Endothelial cell of umbilical vein (primary cell): ENCODE data around the gene SRGAP3. TPM values are rescaled to one million over a fixed set of nuclear protein-coding genes. Genes with fewer than 3 reads are reported as not detected.

Experiments used
- BruUV-seq: library from RNA; stranded (reverse); fragments of 400-500 nt; replicated peaks from 2 replicates; lab custom pipeline; 2021; lab: Mats Ljungman, UMichigan
- CTCF ChIA-PET: fragments of 300-600, 350-600 bp; sonication (Branson Sonifier 250); formaldehyde crosslinking; loops from one replicate; lab custom pipeline; 2021; ENCODE audit warnings: antibody characterized with exemption, inconsistent platforms; lab: Charles Lee
- POLR2A ChIA-PET: fragments of 300-600, 350-600 bp; sonication (Branson Sonifier 250); formaldehyde crosslinking; loops from one replicate; lab custom pipeline; 2021; ENCODE audit warnings: antibody characterized with exemption, inconsistent platforms; lab: Charles Lee
- DNase-seq: peaks from one replicate; pipeline ENCODE4 v3.0.0-alpha.2; 2011; ENCODE audit warnings: low read depth, low spot score
- FAIRE-seq: peaks from 2 replicates; lab custom pipeline; 2011; peaks lifted over from hg19 to GRCh38; lab: Jason Lieb, UNC
- H2AFZ ChIP-seq: 2 replicates; pipeline ENCODE4 v1.6.0; 2012; ENCODE audit warnings: low read depth, low read length, control low read depth, inconsistent platforms
- H3K27ac ChIP-seq: 2 replicates; pipeline ENCODE4 v1.5.1; 2011; ENCODE audit warnings: low read depth, mild to moderate bottlenecking, control low read depth, low read length, moderate library complexity; ENCODE audit not compliant: insufficient read depth
- H3K27me3 ChIP-seq, 2 experiments: 2 replicates each; pipeline versions ENCODE4 v1.6.0 to v1.6.1; 2011; ENCODE audit warnings: low read length in 2 of 2, mixed read lengths in 1 of 2; ENCODE audit not compliant: control insufficient read depth in 2 of 2, insufficient read depth in 2 of 2
- H3K36me3 ChIP-seq, 2 experiments: 2 replicates in 1 of 2; 3 replicates in 1 of 2; pipeline ENCODE4 v1.5.1; 2011; ENCODE audit warnings: low read length in 2 of 2, mild to moderate bottlenecking in 1 of 2, moderate library complexity in 1 of 2; ENCODE audit not compliant: control insufficient read depth in 2 of 2, insufficient read depth in 2 of 2; ENCODE audit errors: extremely low read depth in 1 of 2
- H3K4me1 ChIP-seq: 3 replicates; pipeline ENCODE4 v1.5.1; 2011; ENCODE audit warnings: mild to moderate bottlenecking, low read length; ENCODE audit not compliant: control insufficient read depth, insufficient read depth; ENCODE audit errors: extremely low read depth
- H3K4me2 ChIP-seq: 2 replicates; pipeline ENCODE4 v1.6.1; 2011; ENCODE audit warnings: low read length, control low read depth, mixed read lengths; ENCODE audit not compliant: insufficient read depth
- H3K4me3 ChIP-seq, 3 experiments: fragments of 200-600 bp in 1 of 3; sonication (generic), shearing (Covaris generic) in 1 of 3; replicated peaks in 1 of 3; 2 replicates each; pipeline ENCODE4 v1.5.1; 2011 to 2016; ENCODE audit warnings: control low read depth in 3 of 3, low read length in 3 of 3, mild to moderate bottlenecking in 2 of 3, inconsistent platforms in 1 of 3, low read depth in 1 of 3, moderate library complexity in 1 of 3; ENCODE audit not compliant: insufficient read depth in 1 of 3
- H3K79me2 ChIP-seq: 2 replicates; pipeline ENCODE4 v1.6.0; 2012; ENCODE audit warnings: low read length, inconsistent platforms; ENCODE audit not compliant: control insufficient read depth, insufficient read depth
- H3K9ac ChIP-seq: replicated peaks from 2 replicates; pipeline ENCODE3; 2011; ENCODE audit warnings: low read length, control low read depth; ENCODE audit not compliant: insufficient read depth; ENCODE audit errors: extremely low read depth
- H3K9me1 ChIP-seq: replicated peaks from 3 replicates; pipeline ENCODE4 v1.6.0; 2011; ENCODE audit warnings: mild to moderate bottlenecking, low read length; ENCODE audit not compliant: control insufficient read depth, insufficient read depth; ENCODE audit errors: extremely low read depth
- H3K9me3 ChIP-seq: replicated peaks from 2 replicates; pipeline ENCODE4 v1.5.1; 2012; ENCODE audit warnings: low read length, inconsistent platforms; ENCODE audit not compliant: control insufficient read depth, insufficient read depth
- H4K20me1 ChIP-seq: replicated peaks from 2 replicates; pipeline ENCODE3; 2011; ENCODE audit warnings: mild to moderate bottlenecking, low read length; ENCODE audit not compliant: control insufficient read depth, insufficient read depth; ENCODE audit errors: extremely low read depth
- EZH2 ChIP-seq: IDR thresholded peaks from 2 replicates; pipeline ENCODE4 v1.6.1; 2012; ENCODE audit warnings: borderline replicate concordance, low read depth, mild to moderate bottlenecking, moderate library complexity, low read length, inconsistent platforms; ENCODE audit not compliant: severe bottlenecking
- FOS ChIP-seq: IDR thresholded peaks from 2 replicates; pipeline ENCODE4 v1.6.1; 2011; ENCODE audit warnings: mild to moderate bottlenecking, low read length, moderate library complexity, borderline replicate concordance; ENCODE audit not compliant: insufficient read depth
- POLR2AphosphoS5 ChIP-seq: IDR thresholded peaks from 2 replicates; pipeline ENCODE4 v1.6.1; 2012; ENCODE audit warnings: low read depth, mild to moderate bottlenecking, control low read depth, low read length, moderate library complexity; ENCODE audit not compliant: insufficient read depth
- dilution Hi-C: fragments of 300-500 bp; cut with MboI; formaldehyde crosslinking; loops from one replicate; pipeline ENCODE4 v1.15.0; 2019; ENCODE audit warnings: low sequenced_read_pairs; ENCODE audit not compliant: extremely low pct_ligation_motif_present
- intact Hi-C: fragments of 100-400 bp; cut with micrococcal nuclease; formaldehyde crosslinking; loops from one replicate; pipeline ENCODE4 v1.10.0; 2022
- polyA plus RNA-seq, 4 experiments: library from polyadenylated mRNA; depleted of rRNA in 3 of 4; stranded (reverse) in 3 of 4; unstranded in 1 of 4; fragments of >200 nt; gene quantifications; 2 replicates each; pipeline versions ENCODE4 v1.2.1 to v1.2.3, GENCODE V29; 2011 to 2012; ENCODE audit warnings: missing spikeins in 1 of 4
- total RNA-seq: library from RNA; stranded (reverse); gene quantifications from 2 replicates; pipeline ENCODE4 v1.2.3, GENCODE V29; 2021

Gene SRGAP3
- total and polyA plus RNA-seq, 2 donors (not counting 3 experiments of a cell fraction or from before 2014, with no cell fraction given) = 0.06 TPM; not detected in 1

- no peak for FAIRE-seq
These were observed 79.2 kb downstream of the SRGAP3 start for GRCh38 chr3:9169956-9170850.

GRCh38 chr3:9169326-9169725 lies 80.1 kb downstream of the SRGAP3 start:
- ChIA-PET POLR2A (no interaction called here), CTCF (no interaction called here)
- Histone ChIP-seq H2AFZ (no peak overlapping the region), H3K27me3 (no peaks in the 10 kb centered on the region), H3K4me3 (no peak overlapping the region), H4K20me1 (no peaks in the 10 kb centered on the region), H3K79me2 (no peaks in the 10 kb centered on the region), H3K27ac (no peak overlapping the region), H3K9me1 (no peaks in the 10 kb centered on the region), H3K9me3 (no peaks in the 10 kb centered on the region), H3K36me3 (no peaks in the 10 kb centered on the region), H3K9ac (no peak overlapping the region), H3K4me2 (no peak overlapping the region), H3K4me1 (no peaks in the 10 kb centered on the region)
- TF ChIP-seq FOS = no peak
- no TSS peak for BruUV-seq
- DNase-seq = no peak
- dilution Hi-C loops = no loop called here
- no peak for FAIRE-seq
- intact Hi-C loops = no loop called here

More at GRCh38 chr3:9169956-9170850, 79.2 kb downstream of the SRGAP3 start:
- no peaks in the 10 kb centered on the region for H3K9me3 ChIP-seq
- DNase-seq = no peak
- H3K36me3 ChIP-seq = no peaks in the 10 kb centered on the region
- intact Hi-C loops = no loop called here
- H3K9ac ChIP-seq = no peak overlapping the region
- ChIA-PET POLR2A (no interaction called here), CTCF (no interaction called here)
- dilution Hi-C loops = no loop called here
- BruUV-seq = no TSS peak
- H3K9me1 ChIP-seq = no peaks in the 10 kb centered on the region
- no peaks in the 10 kb centered on the region for H4K20me1 ChIP-seq
- H3K4me1 ChIP-seq = no peaks in the 10 kb centered on the region
- no peak overlapping the region for H3K4me3 ChIP-seq
- H2AFZ ChIP-seq = no peak overlapping the region
- H3K27me3 ChIP-seq = no peaks in the 10 kb centered on the region
- no peak overlapping the region for H3K4me2 ChIP-seq
- TF ChIP-seq FOS (no peak), POLR2AphosphoS5 (no peak), EZH2 (no peak)
- no peak overlapping the region for H3K27ac ChIP-seq
- no peaks in the 10 kb centered on the region for H3K79me2 ChIP-seq
